GM12875 (cell line): ENCODE results near the gene NEDD9.

Experiments used
- H3K4me3 ChIP-seq: one replicate; pipeline ENCODE4 v1.5.1; 2011; ENCODE audit warnings: low read depth, low read length, control low read depth
- TF ChIP-seq, protein P1 (sequence below): IDR thresholded peaks from 2 replicates; pipeline ENCODE4 v1.5.1; 2011; ENCODE audit warnings: low read depth, mild to moderate bottlenecking, control low read depth, inconsistent platforms, low read length, moderate library complexity, borderline replicate concordance; ENCODE audit not compliant: insufficient read depth

NEDD9 gene

GRCh38 chr6:11241793-11242201 is 9.3 kb upstream of the NEDD9 start:
- TF ChIP-seq, protein P1, sequence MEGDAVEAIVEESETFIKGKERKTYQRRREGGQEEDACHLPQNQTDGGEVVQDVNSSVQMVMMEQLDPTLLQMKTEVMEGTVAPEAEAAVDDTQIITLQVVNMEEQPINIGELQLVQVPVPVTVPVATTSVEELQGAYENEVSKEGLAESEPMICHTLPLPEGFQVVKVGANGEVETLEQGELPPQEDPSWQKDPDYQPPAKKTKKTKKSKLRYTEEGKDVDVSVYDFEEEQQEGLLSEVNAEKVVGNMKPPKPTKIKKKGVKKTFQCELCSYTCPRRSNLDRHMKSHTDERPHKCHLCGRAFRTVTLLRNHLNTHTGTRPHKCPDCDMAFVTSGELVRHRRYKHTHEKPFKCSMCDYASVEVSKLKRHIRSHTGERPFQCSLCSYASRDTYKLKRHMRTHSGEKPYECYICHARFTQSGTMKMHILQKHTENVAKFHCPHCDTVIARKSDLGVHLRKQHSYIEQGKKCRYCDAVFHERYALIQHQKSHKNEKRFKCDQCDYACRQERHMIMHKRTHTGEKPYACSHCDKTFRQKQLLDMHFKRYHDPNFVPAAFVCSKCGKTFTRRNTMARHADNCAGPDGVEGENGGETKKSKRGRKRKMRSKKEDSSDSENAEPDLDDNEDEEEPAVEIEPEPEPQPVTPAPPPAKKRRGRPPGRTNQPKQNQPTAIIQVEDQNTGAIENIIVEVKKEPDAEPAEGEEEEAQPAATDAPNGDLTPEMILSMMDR, result no peak

DNA sequence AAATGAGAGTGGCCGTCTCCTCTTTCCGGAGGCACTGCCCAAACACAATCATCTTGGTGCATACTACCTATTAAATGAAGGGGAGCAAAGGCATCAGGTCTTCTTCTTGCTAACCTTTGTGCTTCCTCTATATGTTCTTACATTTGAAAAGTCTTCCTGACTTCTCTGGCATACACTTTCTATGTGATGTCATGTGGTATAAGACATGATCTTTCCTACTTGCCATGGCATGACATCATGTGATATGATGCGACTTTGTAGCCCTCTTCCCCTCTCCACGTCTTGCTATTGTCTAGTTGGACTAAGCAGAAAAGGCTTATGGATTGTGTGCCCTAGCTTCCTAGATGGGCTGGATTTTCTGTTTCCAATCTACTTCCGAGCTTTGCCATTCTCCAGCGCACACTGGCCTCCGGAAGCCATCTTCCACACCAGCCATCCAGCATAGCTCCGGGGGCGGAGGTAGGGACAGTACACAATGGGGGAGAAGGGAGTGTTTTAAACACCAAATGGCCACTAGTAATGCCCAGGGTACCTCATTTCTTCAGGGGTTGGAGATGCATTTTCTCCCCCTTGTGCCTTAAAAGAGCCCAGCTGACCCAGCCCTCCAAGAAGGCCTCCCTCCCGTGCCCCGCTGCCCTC is 8.8 kb upstream of the NEDD9 start:
- TF ChIP-seq, protein P1, result no peak

More at GRCh38 chr6:11241793-11242201, 9.3 kb upstream of the NEDD9 start:
- no peak overlapping the region for H3K4me3 ChIP-seq

GRCh38 chr6:11237956-11238355 is 5.5 kb upstream of the NEDD9 start:
- TF ChIP-seq, protein P1, result no peak
- no peak overlapping the region for H3K4me3 ChIP-seq

More for the DNA sequence above, 8.8 kb upstream of the NEDD9 start:
- no peak overlapping the region for H3K4me3 ChIP-seq

DNA sequence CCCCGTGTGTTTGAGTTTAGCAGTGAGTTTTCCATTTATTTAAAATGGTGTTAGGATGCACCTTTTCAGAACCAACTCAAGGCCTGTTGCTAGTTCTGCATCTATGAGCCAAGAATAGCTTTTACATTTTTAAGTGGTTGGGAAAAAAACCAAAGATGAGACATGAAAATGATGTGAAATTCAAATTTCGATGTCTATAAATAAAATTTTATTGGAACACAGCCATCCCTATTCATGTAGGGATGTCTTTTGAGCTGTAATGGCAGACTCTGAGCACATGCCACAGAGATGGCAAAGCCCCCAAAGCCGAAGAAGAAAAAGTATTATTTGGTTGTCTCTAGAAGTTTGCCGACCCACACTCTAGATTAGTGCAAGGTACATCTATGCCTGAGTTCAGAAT is 5.0 kb upstream of the NEDD9 start:
- no peak overlapping the region for H3K4me3 ChIP-seq
- TF ChIP-seq, protein P1, result no peak

- no peak overlapping the region for H3K4me3 ChIP-seq
- TF ChIP-seq, protein P1, result no peak
These were observed 4.4 kb upstream of the NEDD9 start for GRCh38 chr6:11236915-11237314.

DNA sequence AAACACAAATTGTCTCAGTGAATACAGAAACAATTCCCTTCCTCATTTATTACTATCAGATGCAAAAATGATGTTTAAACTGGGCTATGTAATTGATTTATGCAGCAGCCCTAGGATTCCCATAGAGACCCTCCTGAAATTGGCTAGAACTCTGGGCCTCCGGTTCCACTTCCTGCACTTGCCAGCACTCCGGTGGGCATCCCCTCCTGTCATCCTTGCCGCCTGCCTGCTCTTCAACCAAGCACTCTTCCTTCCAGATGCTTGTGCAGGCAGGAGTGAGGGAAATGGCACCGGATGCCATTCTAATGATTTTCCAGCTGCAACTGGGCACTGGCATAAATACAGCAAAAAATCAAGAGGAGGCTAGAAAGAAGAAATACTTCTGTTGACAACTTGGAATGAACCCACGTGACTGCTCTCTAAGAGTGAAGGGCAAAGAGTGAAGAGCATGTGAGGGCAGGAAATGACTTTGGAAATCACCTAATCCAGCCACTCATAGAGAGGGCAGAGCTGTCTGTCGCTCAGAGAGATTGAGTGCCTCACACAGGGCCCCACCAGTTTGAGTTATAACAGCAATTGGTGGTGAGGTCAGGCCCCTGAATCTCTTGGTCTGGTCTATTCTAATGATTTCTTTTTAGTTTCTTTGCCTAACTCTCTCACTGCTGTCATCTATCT is 3.7 kb upstream of the NEDD9 start:
- no peak overlapping the region for H3K4me3 ChIP-seq
- TF ChIP-seq, protein P1, result no peak

DNA sequence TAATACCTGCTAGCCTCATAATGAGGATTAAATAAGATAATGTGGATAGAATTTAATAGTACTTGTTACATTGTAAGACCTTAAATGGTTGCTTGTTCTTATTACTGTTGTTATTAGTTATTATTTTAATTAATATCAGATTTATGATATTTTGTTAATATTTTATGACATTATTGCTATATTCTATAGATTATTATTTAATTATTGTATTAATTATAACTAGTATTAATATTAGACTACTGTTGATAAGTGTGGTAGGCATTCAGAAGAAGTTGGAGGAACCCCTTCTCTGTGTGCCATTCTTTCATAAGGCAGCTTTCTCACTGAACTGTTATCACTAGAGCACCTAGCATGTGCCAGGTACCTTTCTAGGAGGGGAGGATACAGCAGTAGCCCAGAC is 2.6 kb upstream of the NEDD9 start:
- TF ChIP-seq, protein P1, result no peak
- H3K4me3 ChIP-seq, result no peak overlapping the region
